CD4-positive, alpha-beta T cell (primary cell): ENCODE data around the gene PALS1. TPM values are rescaled to one million over a fixed set of nuclear protein-coding genes. Genes with fewer than 3 reads are reported as not detected.
A peak's percentile ranks its signal among the peaks of the same experiment; 100 is the strongest.

ENCODE experiments used
- ATAC-seq: fragments of 200-7000 bp; cut with Tn5 transposase; one replicate; pipeline ENCODE4 v1.10.0; 2022; ENCODE audit warnings: mild to moderate bottlenecking; ENCODE audit not compliant: poor library complexity
- CTCF ChIA-PET: fragments of 350-600 bp; sonication (Branson Sonifier 250); formaldehyde crosslinking; loops from one replicate; lab custom pipeline; 2021; ENCODE audit warnings: antibody characterized with exemption, inconsistent platforms; lab: Charles Lee
- POLR2A ChIA-PET: fragments of 350-600 bp; sonication (Branson Sonifier 250); formaldehyde crosslinking; loops from one replicate; lab custom pipeline; 2021; ENCODE audit warnings: antibody characterized with exemption, inconsistent platforms; lab: Charles Lee
- DNase-seq, 14 experiments: peaks; one replicate each; pipeline ENCODE4 v3.0.0-alpha.2; 2013 to 2020; ENCODE audit warnings: mixed read lengths in 2 of 14
- H3K27ac ChIP-seq, 2 donors: one replicate each; pipeline versions ENCODE4 v1.5.1 to v1.7.0; 2013; ENCODE audit warnings: low read length in 2 of 2, low read depth in 1 of 2, mild to moderate bottlenecking in 1 of 2
- H3K27me3 ChIP-seq, 2 experiments: 1 replicate in 1 of 2; 2 replicates in 1 of 2; pipeline versions ENCODE4 v1.6.1 to v1.7.0; 2013; ENCODE audit warnings: low read length in 2 of 2, control low read depth in 1 of 2, mild to moderate bottlenecking in 1 of 2, moderate library complexity in 1 of 2; ENCODE audit not compliant: insufficient read depth in 2 of 2, control insufficient read depth in 1 of 2
- H3K36me3 ChIP-seq: one replicate; pipeline ENCODE4 v1.6.1; 2013; ENCODE audit warnings: low read length, control low read depth; ENCODE audit not compliant: insufficient read depth
- H3K4me1 ChIP-seq: one replicate; pipeline ENCODE4 v1.6.1; 2013; ENCODE audit warnings: low read length, control low read depth; ENCODE audit not compliant: insufficient read depth
- H3K4me3 ChIP-seq: one replicate; pipeline ENCODE4 v1.5.1; 2013; ENCODE audit warnings: mild to moderate bottlenecking, low read length, moderate library complexity
- H3K9me3 ChIP-seq, 2 experiments: 1 replicate in 1 of 2; 2 replicates in 1 of 2; pipeline versions ENCODE4 v1.6.1 to v1.7.0; 2013; ENCODE audit warnings: low read length in 2 of 2, mild to moderate bottlenecking in 2 of 2, control low read depth in 1 of 2, moderate library complexity in 1 of 2; ENCODE audit not compliant: control insufficient read depth in 1 of 2, insufficient read depth in 1 of 2
- H3K27ac Mint-ChIP-seq: one replicate; pipeline ENCODE4 v1.8.0; 2020; ENCODE audit warnings: mixed read lengths
- H3K27me3 Mint-ChIP-seq: one replicate; pipeline ENCODE4 v1.8.0; 2021; ENCODE audit warnings: mixed read lengths
- H3K36me3 Mint-ChIP-seq: one replicate; pipeline ENCODE4 v1.8.0; 2021; ENCODE audit warnings: low read depth, mixed read lengths
- H3K4me1 Mint-ChIP-seq: one replicate; pipeline ENCODE4 v1.8.0; 2021; ENCODE audit warnings: low read depth, mixed read lengths
- H3K4me3 Mint-ChIP-seq: one replicate; pipeline ENCODE4 v1.8.0; 2020; ENCODE audit warnings: mild to moderate bottlenecking, mixed read lengths
- H3K9me3 Mint-ChIP-seq: one replicate; pipeline ENCODE4 v1.8.0; 2020; ENCODE audit warnings: mixed read lengths
- CTCF ChIP-seq: fragments of 200-600 bp; IDR thresholded peaks from one replicate; pipeline ENCODE4 v1.8.0; 2022; ENCODE audit warnings: antibody characterized with exemption, mild to moderate bottlenecking
- intact Hi-C, 2 experiments: fragments of 100-400 bp; cut with DNase I in 1 of 2; cut with micrococcal nuclease in 1 of 2; formaldehyde crosslinking; loops; one replicate each; pipeline versions ENCODE4 v1.15.1 to v1.9.0; 2023 to 2025; cut with DNase I, micrococcal nuclease
- total RNA-seq, 174 experiments: library from RNA in 2 of 174; stranded (reverse) in 2 of 174; gene quantifications; one replicate each; pipeline ENCODE4 v1.2.3 and lab custom pipeline; 2021 to 2026

The PALS1 gene
- total RNA-seq, 2 experiments from 2014 or later, result 12.1 TPM

DNA sequence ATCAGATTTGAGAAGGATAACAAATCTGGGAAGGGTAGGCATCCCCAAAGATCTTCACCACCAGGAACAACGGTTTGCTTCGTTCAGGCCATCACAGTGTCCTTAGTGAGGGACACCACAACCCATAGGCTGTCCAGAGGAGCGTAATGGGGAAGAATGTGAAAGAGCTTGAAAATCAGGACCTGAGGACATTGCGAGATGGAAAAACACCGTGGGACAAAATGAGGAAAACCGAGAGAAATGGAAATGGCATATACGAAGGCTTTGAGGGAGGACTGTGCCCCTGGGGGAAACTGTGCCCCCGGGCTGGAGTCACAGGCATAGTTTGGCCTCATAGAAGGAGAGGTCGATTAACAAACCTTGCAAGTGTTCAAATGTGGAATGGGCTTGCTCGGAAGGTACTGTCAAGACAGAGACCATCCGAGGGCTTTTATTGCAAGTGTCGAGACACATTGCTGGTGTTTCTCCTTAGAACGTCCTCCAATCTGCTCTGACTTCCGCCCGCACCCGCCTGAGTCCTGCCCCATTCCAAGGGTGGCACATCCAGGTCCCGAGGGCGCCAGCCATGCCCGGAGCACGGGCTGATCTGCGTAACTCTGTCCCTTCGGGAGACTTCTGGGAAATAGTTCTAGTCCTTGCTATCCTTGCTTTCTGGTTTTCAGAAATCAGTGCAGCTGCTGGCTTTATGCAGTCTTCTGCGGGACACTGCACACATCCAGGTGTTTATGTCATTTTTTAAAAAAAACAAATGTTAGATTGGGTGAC is 885 bp upstream of the PALS1 start:
- Mint-ChIP-seq H3K4me1 (peaks cover 24% of the 10 kb centered on the region), H3K36me3 (peaks cover 8% of the 10 kb centered on the region), H3K27me3 (no peaks in the 10 kb centered on the region), H3K4me3 (peak overlapping the region; percentile 94), H3K9me3 (no peaks in the 10 kb centered on the region), H3K27ac (peak overlapping the region; percentile 80)
- DNase-seq (peak in 9 of 14 experiments; percentile 1 to 53 (median 32)), ATAC-seq (peak; percentile 19)
- H3K27ac ChIP-seq, result no peak overlapping the region
- ChIA-PET POLR2A (interaction anchor here (1.0 to 2.6 kb wide), 6 partner anchors 8 to 734 kb away, joined by 3 to 15 read pairs (median 5); partner anchors contain the start of genes ATP6V1D, EIF2S1 and GPHN), CTCF (interaction anchor here (1.1 kb wide), 1 partner anchor 120 kb away, joined by 3 read pairs; the partner anchor contains the start of genes ATP6V1D and EIF2S1)
- peak overlapping the region; percentile 77 for H3K4me3 ChIP-seq
- no peaks in the 10 kb centered on the region for H3K9me3 ChIP-seq
- H3K36me3 ChIP-seq, result no peaks in the 10 kb centered on the region
- intact Hi-C loops, result loop anchor here (2.0 to 5.0 kb wide), 3 partner anchors 118 to 1828 kb away; partner anchors contain the start of genes ATP6V1D (in 1 of the 2), FUT8 (in 1 of the 2) and GPHN (in 1 of the 2)
- no peaks in the 10 kb centered on the region for H3K27me3 ChIP-seq
- TF ChIP-seq CTCF, result no peak
- peaks cover 10% of the 10 kb centered on the region for H3K4me1 ChIP-seq

- Mint-ChIP-seq H3K9me3 (no peaks in the 10 kb centered on the region), H3K36me3 (peaks cover 8% of the 10 kb centered on the region), H3K4me3 (peak overlapping the region; percentile 94), H3K27me3 (no peaks in the 10 kb centered on the region), H3K4me1 (peaks cover 24% of the 10 kb centered on the region), H3K27ac (peak overlapping the region; percentile 80)
- Histone ChIP-seq H3K4me1 (peaks cover 10% of the 10 kb centered on the region), H3K27me3 (no peaks in the 10 kb centered on the region), H3K4me3 (peak overlapping the region; percentile 77), H3K36me3 (no peaks in the 10 kb centered on the region), H3K9me3 (no peaks in the 10 kb centered on the region), H3K27ac (peak overlapping the region in 1 of 2 donors; percentile 67)
- POLR2A ChIA-PET, result interaction anchor here (1.0 to 2.6 kb wide), 6 partner anchors 8 to 734 kb away, joined by 3 to 15 read pairs (median 5); partner anchors contain the start of genes ATP6V1D, EIF2S1 and GPHN
- TF ChIP-seq CTCF, result no peak
- CTCF ChIA-PET, result interaction anchor here (1.1 kb wide), 1 partner anchor 119 kb away, joined by 3 read pairs; the partner anchor contains the start of genes ATP6V1D and EIF2S1
- ATAC-seq (peak; percentile 92), DNase-seq (peak; percentile 82 to 96 (median 90))
- intact Hi-C loops, result loop anchor here (2.0 to 5.0 kb wide), 3 partner anchors 118 to 1829 kb away; partner anchors contain the start of genes ATP6V1D (in 1 of the 2), FUT8 (in 1 of the 2) and GPHN (in 1 of the 2)
Measured at GRCh38 chr14:67240978-67241410, 241 bp upstream of the PALS1 start.

DNA sequence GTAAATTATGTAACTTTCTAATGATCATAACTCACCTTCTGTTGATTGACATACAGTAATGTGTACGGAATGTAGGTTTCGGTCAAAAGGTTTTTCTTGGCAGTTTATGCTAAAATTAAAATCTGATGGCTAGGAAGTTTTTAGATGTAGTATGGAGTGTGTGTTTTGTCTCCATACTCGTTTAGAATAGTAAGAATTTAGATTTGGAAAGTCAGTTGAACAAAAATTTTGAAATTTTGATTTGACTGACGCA is 859 bp downstream of the PALS1 start:
- Histone ChIP-seq H3K4me1 (peaks cover 10% of the 10 kb centered on the region), H3K36me3 (no peaks in the 10 kb centered on the region), H3K27ac (peak overlapping the region in 1 of 2 donors; percentile 44), H3K27me3 (no peaks in the 10 kb centered on the region), H3K9me3 (no peaks in the 10 kb centered on the region), H3K4me3 (peak overlapping the region; percentile 77)
- ChIA-PET CTCF (no interaction called here), POLR2A (interaction anchor here (1.0 to 2.6 kb wide), 4 partner anchors 9 to 735 kb away, joined by 3 to 15 read pairs (median 6); partner anchors contain the start of genes ATP6V1D, EIF2S1 and GPHN)
- TF ChIP-seq CTCF, result no peak
- peak overlapping the region; percentile 80 for H3K27ac Mint-ChIP-seq
- peak overlapping the region; percentile 94 for H3K4me3 Mint-ChIP-seq
- H3K9me3 Mint-ChIP-seq, result no peaks in the 10 kb centered on the region
- no peak for DNase-seq
- no peak for ATAC-seq
- intact Hi-C loops, result loop anchor here (5.0 kb wide), 2 partner anchors 735 to 1830 kb away; partner anchors contain the start of genes FUT8 (in 1 of the 2) and GPHN (in 1 of the 2)
- H3K27me3 Mint-ChIP-seq, result no peaks in the 10 kb centered on the region
- H3K36me3 Mint-ChIP-seq, result peaks cover 8% of the 10 kb centered on the region
- H3K4me1 Mint-ChIP-seq, result peaks cover 24% of the 10 kb centered on the region
